ENCODE measurements around the gene C17orf58. TPM values are rescaled to one million over a fixed set of nuclear protein-coding genes. Genes with fewer than 3 reads are reported as not detected.
A peak's percentile ranks its signal among the peaks of the same experiment; 100 is the strongest.

C17orf58 gene
- total and polyA plus RNA-seq, 9 of the 15 experiments (the other 6 are each of a cell fraction or from before 2014, with no cell fraction given), result 8.6 to 37.4 (median 27.6) TPM

- TF ChIP-seq ZBTB40 (IDR thresholded peaks at IDR 0.05), result no peak
- no peak for TF ChIP-seq ZBTB40 (CRISPR knock-in tag; IDR thresholded peaks at IDR 0.05)
- TF ChIP-seq ZNF586 (CRISPR knock-in tag; conservative IDR thresholded peaks at IDR 0.05), result no peak
- no peak for TF ChIP-seq MITF (IDR thresholded peaks at IDR 0.05)
- TF ChIP-seq FOSL1 (tag; conservative IDR thresholded peaks at IDR 0.05), result 0 out of 2 replicates have a peak, but pooled peaks have one; percentile 62
- TF ChIP-seq CHD4 (IDR thresholded peaks at IDR 0.05; ENCODE audit: insufficient read depth, insufficient replicate concordance, low read depth, low read length, poor library complexity, severe bottlenecking), result no peak
- TF ChIP-seq, protein P1, sequence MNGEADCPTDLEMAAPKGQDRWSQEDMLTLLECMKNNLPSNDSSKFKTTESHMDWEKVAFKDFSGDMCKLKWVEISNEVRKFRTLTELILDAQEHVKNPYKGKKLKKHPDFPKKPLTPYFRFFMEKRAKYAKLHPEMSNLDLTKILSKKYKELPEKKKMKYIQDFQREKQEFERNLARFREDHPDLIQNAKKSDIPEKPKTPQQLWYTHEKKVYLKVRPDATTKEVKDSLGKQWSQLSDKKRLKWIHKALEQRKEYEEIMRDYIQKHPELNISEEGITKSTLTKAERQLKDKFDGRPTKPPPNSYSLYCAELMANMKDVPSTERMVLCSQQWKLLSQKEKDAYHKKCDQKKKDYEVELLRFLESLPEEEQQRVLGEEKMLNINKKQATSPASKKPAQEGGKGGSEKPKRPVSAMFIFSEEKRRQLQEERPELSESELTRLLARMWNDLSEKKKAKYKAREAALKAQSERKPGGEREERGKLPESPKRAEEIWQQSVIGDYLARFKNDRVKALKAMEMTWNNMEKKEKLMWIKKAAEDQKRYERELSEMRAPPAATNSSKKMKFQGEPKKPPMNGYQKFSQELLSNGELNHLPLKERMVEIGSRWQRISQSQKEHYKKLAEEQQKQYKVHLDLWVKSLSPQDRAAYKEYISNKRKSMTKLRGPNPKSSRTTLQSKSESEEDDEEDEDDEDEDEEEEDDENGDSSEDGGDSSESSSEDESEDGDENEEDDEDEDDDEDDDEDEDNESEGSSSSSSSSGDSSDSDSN (IDR thresholded peaks at IDR 0.05; ENCODE audit: borderline replicate concordance in 1 of 2, low read depth in 2 of 2, low read length in 2 of 2), result 0 out of 4 replicates have a peak, but pooled peaks have one; percentile 57 to 67
- TF ChIP-seq, protein P2, sequence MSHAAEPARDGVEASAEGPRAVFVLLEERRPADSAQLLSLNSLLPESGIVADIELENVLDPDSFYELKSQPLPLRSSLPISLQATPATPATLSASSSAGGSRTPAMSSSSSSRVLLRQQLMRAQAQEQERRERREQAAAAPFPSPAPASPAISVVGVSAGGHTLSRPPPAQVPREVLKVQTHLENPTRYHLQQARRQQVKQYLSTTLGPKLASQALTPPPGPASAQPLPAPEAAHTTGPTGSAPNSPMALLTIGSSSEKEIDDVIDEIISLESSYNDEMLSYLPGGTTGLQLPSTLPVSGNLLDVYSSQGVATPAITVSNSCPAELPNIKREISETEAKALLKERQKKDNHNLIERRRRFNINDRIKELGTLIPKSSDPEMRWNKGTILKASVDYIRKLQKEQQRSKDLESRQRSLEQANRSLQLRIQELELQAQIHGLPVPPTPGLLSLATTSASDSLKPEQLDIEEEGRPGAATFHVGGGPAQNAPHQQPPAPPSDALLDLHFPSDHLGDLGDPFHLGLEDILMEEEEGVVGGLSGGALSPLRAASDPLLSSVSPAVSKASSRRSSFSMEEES (CRISPR knock-in tag; IDR thresholded peaks at IDR 0.05), result no peak
- no peak for TF ChIP-seq EWSR1 (IDR thresholded peaks at IDR 0.05; ENCODE audit: borderline replicate concordance, low read depth, partially characterized antibody)
- no peak for TF ChIP-seq U2AF1 (optimal IDR thresholded peaks at IDR 0.05; ENCODE audit: low read depth, low read length)
These were observed 2.9 kb downstream of the C17orf58 start (continued) for GRCh38 chr17:67993153-67993997.
